CD4-positive, alpha-beta T cell treated with Interleukin-10 for 1 hour (primary cell): ENCODE data around the gene EIF4A3.

Source experiments
- DNase-seq: peaks from one replicate; pipeline ENCODE4 v3.0.0-alpha.2; 2020

Gene EIF4A3

DNA sequence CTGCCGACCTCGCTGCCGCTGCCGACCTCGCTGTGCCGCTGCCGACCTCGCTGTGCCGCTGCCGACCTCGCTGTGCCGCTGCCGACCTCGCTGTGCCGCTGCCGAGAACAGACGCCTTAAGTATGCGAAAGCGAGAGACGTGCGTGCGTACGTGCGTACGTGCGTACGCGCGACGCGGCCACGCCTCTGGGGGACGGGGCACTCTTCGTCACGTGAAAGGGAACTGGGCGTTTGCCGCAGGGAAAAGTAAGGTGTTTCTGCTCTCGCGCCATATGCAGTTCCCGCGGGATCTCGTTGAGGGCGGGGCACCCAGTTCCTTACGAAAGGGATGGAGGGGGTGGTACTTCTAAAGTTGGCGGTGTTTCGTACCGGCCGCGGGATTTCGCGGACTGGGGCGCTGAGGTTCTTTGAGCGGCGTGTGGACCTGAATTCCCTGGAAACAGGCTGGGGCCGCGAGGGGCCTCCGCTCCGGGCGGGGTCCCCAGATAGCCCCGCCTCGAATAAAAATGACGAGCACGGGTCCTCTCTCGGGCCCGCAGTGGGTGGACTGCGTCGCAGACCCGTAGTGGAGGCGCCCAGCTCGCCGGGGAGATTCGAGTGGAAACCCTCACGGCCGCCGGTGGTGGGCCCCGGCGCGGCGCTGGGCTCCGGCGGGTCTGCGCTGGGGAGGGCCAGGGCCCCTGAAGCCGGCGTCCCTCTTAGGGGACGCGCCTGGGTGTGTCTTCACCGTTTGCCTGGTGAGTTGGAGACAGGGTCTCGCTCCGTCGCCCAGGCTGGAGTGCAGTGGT is at the start of gene EIF4A3:
TSS of gene EIF4A3 (minus strand) at position 94 of the 788 bp plus-strand sequence. CDS start 167 bp downstream, outside the sequence.
- peak; percentile 98 for DNase-seq

- no peak for DNase-seq
Observed at GRCh38 chr17:80196652-80197051, 49.7 kb upstream of the EIF4A3 start.

- peak; percentile 72 for DNase-seq
Observed at GRCh38 chr17:80195671-80196529, 49.0 kb upstream of the EIF4A3 start.

DNA sequence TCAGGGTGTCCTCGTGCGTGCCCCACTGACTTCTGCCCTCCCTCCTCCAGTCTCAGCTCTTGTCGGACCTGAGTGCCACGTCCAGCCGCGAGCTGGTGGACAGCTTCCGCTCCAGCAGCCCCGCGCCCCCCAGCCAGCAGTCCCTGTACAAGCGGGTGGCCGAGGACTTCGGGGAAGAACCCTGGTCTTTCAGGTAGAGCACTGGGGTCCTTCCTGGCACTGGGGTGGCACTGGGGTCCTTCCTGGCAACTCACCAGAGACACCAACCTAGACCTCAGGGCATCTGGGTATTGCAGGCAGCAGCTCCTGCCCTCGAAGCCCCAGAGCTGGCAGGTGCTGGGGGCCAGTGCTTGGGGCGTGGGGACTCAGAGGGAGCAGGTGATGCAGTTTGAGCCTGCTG is 48.2 kb upstream of the EIF4A3 start:
- DNase-seq, result no peak

- DNase-seq, result no peak
Observed at GRCh38 chr17:80191865-80192661, 45.1 kb upstream of the EIF4A3 start.

- no peak for DNase-seq
Observed at GRCh38 chr17:80191192-80191591, 44.3 kb upstream of the EIF4A3 start.

GRCh38 chr17:80190716-80191115 is 43.8 kb upstream of the EIF4A3 start:
- no peak for DNase-seq

DNA sequence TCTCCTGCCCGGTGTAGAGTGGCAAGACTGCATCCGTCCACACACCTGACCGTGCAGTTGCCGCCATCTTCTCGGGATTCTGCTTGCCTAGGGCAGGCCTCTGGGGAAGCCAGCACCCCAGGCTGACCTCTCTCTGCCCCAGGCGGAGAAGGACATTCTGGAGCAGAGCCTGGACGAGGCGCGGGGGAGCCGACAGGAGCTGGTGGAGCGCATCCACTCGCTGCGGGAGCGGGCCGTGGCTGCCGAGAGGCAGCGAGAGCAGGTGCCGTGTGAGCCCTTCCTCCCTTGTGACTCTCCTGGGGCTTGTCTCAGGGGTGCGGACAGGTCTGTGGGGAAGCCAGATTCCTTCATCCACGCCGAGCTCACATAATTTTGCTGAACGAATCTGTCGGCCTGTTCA is 42.7 kb upstream of the EIF4A3 start:
- DNase-seq, result no peak

DNA sequence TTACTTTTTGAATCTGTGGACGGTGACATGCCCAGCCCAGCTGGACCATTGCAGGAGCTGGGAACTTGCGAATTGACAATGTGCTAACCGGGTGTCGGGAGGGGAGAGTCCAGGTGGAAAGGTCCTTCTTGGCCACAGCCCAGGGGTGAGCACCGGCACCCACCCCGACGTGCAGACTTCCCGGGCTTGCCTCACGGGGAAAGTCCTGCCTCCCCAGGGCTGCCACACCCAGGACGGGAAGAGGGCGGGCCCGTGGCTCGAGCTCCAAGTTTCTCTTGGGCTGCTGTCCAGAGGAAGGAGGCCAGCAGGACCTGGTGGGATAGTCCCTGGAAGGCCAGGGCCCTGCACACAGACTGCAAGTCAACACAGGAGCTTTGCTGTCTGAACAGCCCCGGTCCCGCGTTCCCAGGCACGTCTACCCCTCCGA is 40.6 kb upstream of the EIF4A3 start:
- DNase-seq, result no peak

- DNase-seq, result no peak
Observed at GRCh38 chr17:80187090-80187489, 40.2 kb upstream of the EIF4A3 start.

GRCh38 chr17:80185968-80186367 is 39.0 kb upstream of the EIF4A3 start:
- DNase-seq, result no peak

DNA sequence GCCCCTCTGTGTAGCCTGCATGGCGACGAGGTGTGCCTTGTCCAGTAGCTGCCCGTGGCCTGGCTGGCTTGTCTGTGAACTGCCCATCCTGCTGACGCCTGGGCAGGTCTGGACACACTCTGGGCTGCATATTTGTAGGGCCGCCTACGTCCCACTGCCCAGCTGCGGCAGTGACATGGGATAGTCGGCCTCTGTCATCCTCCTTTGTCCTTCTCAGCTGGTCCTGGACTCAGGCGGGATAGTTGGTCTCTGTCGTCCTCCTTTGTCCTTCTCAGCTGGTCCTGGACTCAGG is 37.4 kb upstream of the EIF4A3 start:
- DNase-seq, result no peak

- no peak for DNase-seq
Observed at GRCh38 chr17:80183581-80184422, 36.9 kb upstream of the EIF4A3 start.

DNA sequence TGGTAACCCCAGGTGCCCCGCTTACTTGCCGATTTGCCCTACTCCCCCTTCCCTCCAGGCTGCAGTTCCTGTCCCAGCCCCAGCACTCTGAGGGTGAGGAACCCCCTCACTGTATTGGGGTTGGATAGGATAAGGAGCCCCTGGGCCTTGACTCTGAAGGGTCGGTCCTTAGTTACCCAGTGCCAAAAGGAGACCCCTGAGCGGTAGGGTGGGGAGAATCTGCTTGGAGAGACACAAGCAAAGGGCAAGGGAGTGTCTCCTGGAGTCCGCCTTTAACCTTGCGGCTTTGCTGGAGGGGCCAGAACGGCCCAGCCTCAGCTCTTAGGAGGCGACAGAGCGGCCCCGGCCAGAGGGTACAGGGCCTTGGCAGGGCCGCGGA is 35.9 kb upstream of the EIF4A3 start:
- DNase-seq, result no peak

- no peak for DNase-seq
Observed at GRCh38 chr17:80182118-80182844, 35.4 kb upstream of the EIF4A3 start.

DNA sequence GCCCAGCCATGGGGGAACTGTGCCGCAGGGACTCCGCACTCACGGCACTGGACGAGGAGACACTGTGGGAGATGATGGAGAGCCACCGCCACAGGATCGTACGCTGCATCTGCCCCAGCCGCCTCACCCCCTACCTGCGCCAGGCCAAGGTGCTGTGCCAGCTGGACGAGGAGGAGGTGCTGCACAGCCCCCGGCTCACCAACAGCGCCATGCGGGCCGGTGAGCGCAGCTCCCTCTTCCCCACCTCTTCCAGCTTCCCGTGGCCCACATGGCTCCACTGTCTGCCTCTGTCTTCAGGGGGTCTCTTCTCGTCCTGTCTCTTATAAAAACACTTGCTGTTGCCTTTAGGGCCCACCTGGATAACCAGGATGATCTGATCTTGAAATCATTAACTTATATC is 34.5 kb upstream of the EIF4A3 start:
- no peak for DNase-seq

- no peak for DNase-seq
Observed at GRCh38 chr17:80180192-80180591, 33.3 kb upstream of the EIF4A3 start.

DNA sequence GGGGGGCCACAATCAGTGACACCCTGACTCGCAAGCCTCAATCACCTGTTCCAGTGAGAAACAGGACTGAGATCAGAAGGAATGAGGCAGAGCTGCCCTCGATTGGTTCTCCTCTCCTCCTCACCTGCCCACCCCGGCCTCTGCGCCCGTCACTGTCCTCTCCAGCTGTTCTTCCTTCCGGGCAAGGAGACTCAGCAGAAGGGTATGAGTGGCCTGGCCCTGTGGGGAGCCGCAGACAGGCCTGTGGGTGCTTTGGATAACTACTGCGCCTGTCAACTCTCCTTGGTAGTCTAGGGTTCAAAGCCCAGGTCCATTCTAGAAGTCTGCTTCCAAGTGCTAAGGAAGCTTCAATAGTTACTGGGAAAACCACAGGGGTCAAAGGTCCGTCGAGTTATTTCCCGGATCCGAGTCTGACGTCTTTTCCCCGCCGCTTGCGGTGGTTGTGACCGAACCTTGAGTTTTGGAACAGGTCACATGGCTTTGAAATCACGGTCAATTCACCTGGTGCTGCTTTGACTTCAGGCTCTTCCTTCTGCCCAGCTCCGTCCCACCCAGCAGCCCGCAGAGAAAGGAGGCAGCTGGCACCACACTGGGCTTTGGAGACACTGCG is 31.2 kb upstream of the EIF4A3 start:
- no peak for DNase-seq

DNA sequence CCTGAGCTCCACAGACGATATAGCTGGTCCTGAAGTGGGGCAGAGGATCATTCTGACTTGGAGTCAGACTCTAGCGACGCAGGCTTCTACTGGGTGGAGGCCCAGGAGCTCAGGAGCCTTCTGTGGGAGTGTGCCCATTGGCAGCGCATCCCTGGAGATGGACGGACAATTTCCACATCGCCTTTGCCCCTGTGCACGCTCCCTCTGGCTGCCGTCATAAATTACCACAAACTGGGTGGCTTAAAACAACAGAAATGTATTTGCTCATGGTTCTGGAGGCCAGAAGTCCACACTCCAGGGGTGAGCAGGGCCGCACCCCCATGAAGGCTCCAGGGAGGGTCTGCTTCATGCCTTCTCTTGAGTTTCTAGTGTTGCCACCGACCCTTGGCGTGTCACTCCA is 29.8 kb upstream of the EIF4A3 start:
- no peak for DNase-seq

- no peak for DNase-seq
Observed at GRCh38 chr17:80173916-80174315, 27.0 kb upstream of the EIF4A3 start.

DNA sequence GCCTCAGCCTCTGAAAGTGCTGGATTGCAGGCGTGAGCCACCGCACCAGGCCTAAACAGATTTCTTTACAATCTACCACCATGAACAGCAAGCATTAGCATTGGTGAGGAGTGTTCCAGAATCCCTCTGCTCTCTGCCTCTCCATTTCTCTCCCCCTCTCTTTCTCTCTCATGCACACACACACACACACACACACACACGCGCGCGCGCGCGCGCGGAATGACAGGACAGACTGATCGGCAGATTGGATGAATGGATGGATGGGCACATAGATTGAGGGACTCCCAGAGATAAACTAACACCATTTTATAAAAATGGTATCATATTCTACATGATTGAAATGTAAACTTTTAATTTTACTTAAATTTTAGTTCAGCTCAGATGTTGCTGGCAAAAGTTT is 26.2 kb upstream of the EIF4A3 start:
- no peak for DNase-seq
